Stimulated activated naive CD4-positive, alpha-beta T cell treated with Interleukin-2 at 50 U/mL for 16 hours (primary cell): ENCODE data around the gene YPEL1.

ENCODE experiments used
- DNase-seq: peaks from one replicate; lab custom pipeline; 2025; lab: John Stamatoyannopoulos, UW

YPEL1 gene

DNA sequence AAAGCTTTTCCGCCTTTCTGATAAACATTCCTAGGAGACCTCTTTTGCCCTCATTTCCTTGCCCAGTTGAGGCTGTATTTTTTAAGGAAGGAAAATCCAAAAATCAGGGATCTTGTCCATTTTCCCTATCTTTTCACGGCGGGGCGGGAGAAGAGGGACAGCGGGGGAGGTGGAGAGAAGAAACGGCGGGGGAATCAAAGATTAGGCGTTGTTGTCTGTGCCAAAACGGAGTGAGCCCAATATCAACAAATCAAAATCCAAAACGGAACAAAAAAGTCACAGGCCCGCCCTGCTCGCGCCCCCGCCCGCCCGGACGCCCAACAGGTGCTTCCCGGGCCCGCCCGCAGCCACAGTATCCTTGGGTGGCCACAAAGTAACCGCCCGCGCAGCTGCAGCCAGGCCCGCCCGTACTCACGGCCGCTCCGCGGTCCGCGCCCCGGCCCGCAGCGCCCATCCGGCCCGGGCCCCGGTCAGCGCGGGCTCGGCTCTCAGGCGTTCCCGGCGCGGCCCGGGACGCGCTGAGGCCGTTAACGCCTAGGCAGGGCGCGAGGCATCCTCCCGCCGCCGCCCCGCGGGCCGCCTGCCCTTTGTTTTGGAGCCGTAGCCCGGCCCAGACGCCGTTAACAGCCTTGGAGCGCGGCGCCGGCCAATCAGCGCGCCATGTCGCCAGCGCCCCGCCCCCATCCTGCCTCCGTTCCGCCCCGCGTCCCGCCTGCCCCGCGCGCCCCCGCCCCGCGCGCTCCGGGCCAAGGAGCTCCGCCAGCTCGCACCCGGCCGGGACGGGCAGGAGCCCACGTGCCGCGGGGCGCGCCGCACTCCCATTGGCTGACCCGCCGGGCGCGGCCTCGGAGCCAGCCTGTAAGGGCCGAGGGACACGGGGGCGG is at the start of gene YPEL1:
Gene YPEL1, minus strand, starts transcription at position 595 of the 884 bp plus-strand sequence. CDS start 25,050 bp downstream, outside the sequence.
- DNase-seq: peak; percentile 93

GRCh38 chr22:21780259-21780658 is 44.7 kb upstream of the YPEL1 start:
- DNase-seq: no peak

- DNase-seq: no peak
Measured at GRCh38 chr22:21779444-21779843, 43.9 kb upstream of the YPEL1 start.

DNA sequence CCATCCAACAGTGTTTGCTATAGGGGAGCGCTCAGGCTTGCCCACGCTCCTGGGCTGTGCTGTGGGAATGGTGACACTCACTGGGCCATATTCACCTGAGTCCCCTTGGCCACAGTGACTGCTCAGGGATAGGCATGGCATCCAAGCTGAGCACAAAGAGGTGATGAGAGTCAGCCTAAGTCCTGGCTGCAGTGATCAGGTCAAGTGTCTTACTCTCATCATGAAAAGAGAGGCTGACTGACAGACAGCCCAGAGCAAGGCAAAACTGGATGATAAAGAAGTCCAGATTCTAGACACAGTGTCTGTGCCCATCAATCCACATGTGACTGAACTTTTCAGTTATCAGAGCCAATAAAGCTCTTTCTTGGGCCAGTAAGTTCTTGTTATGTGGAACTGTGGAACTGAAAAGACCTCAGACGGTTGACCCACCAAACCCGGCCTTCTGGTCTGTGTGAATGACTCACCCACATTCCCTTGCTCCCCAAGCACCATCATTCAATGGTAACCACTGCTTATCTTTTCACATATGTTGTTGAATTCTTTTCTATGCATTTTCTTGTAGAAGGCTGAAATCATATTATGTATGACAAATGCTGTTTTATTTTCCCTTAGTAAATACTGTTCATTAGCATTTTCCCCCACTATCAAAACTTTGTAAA is 43.2 kb upstream of the YPEL1 start:
- DNase-seq: no peak

DNA sequence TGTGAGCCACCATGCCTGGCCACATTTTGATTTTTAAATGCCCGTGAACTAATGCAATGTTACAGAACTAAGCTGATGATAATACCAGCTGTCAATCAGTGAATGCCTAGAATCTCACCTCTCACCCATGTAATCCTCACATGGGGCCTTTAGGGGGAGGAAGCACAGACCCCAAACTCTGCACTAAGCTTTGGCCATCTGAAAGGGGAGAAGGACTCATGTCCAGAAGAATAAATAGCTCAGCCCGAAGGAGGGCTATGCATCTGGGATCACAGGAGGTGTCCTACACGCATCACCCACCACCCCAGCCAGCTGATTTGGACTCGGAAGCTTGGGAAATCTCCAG is 36.0 kb upstream of the YPEL1 start:
- no peak for DNase-seq

- no peak for DNase-seq
Measured at GRCh38 chr22:21768435-21768834, 32.8 kb upstream of the YPEL1 start.

DNA sequence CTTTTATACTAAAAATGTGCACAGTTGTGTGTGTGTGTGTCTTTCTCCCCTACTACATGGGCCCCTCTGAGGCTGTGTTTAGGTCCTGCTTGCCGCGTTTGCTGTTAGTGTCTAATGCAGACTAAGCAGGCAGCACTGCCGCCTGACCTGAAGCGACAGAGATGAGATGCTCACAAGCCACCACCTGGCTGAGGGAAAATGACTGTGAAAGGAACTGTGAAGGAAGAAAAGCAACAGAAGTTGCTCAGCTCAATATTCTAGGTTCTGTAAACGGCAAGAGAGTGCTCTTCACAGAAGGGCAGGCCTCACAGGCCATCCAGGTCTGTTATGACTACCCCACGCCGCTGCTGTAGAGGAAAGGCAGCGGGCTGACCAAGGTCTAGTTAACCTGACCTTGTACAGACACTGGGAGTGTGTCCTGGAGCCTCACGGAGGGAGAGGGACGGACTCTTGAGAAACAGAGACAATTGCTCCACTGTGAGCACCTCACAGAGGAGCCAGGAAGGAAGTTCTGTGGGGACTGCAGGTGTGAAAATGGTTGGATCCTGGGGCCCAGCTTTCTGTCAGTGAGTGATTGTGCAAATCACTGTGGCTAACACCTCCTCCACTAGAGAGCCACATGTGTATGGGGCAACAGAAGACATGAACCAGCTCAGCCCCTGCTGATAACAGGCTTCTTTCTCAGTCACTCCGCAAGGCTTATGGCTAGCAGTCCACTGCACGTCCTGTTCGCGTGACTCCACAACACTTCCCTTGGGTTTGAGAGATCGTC is 31.3 kb upstream of the YPEL1 start:
- DNase-seq: peak; percentile 66

- no peak for DNase-seq
Measured at GRCh38 chr22:21765909-21766529, 30.4 kb upstream of the YPEL1 start.

GRCh38 chr22:21764038-21764804 is 28.6 kb upstream of the YPEL1 start:
- peak; percentile 23 for DNase-seq

DNA sequence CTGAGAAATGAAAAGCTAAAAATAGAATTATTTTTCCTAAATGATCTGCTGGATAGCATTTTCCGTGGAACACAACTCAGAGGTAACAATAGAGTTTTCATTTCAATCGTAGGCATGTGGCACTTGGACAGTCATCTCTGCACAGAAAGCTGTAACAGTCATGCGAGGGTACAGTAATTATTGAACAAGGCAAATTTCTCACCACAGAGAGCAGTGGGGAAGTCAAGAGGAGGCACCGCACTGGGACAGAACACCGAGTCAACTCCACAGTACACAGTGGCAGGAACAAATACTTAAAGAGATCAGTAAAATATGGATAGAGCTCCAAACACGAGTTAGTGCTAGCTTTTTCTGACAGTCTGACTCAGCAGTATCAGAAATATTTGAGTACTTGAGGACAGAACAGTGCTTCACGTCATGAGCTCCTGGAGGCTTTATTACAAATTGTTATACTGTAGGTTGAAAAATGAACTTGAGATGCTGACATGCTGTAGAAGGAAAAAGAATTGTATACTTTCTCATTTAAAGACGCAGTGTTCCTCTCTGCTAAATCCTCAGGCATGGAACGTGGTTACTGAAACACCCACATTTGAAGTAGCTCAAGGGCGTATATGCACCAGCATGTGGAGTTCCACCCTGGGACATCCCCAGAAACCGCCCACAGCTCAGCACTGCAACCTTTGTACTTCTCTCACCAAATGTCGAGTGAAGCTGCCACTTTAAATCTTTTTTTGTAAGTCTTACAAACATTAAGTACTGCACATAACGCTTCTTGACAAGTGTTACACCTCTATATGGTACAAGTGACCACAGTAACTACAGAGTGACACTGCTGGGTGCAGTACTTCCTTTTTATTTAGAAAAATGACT is 27.4 kb upstream of the YPEL1 start:
- peak; percentile 57 for DNase-seq

- no peak for DNase-seq
Measured at GRCh38 chr22:21761994-21762680, 26.5 kb upstream of the YPEL1 start.

DNA sequence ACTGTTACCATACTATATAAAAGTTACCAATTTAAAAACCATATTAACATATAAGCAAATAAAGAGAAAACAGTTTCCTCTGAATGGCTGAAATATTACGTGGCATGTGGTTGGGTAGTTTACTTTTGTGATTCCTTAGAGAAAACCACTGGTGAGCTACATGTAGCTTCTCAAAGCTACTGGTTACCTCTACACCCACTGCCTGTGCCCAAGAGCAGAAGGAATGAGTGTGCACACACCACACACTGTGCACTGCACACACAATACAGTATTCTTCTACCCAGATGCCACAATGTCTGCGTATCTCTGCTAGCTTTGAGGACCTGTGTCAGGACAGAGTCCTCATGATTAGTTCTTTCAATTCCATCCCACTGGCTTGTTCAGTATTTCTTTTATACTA is 25.5 kb upstream of the YPEL1 start:
- DNase-seq: peak; percentile 36

DNA sequence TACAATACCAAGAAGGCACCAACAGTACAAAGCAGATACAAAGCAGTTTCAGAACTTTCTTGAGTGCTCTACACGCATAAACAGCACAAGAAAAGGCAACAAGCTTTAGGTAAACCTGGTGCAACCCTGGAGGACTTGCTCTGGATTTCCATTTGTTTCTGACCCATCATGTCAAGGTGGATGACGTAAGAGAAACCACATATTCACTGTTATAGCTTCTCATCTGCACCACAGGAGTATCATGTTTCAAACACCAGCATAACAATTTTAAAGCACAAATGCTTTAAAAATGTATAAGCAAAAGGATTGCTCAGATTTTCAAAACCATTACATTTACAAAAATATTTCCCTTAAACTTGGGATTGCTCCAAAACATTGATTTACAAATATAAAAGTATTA is 25.0 kb upstream of the YPEL1 start:
- no peak for DNase-seq

DNA sequence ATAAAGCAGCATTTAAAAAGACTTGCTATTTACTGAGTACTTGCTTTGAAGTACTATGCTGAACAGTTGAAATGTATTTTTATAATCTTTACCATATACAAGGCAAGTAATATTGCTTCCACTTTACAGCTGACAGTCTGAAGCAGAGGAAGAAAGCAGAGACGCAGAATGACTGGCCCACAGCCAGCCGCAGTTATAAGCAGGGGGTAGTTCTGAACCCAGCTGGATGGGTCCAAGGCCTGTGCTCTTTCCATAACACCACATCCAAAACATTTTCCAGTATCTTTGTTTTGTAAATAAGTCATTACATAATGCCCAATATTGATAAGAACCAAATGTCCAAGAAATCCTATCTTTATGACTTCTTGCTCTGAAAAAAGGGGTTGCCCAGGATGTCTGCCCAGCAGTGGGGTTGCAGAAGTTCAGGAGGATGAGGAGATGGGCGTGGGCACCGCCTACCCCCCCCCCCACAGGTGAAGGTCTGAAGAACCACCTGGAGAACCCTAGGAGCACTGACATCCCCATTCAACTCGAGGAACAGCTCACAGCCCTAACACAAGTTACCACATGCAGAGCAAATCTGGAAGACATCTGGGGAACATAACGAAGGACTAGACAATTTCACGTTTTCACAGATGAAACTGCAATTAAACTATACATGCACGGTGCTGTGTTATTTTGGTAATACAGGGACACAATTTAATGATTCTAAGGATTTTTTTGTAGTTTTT is 24.2 kb upstream of the YPEL1 start:
- DNase-seq: no peak

- DNase-seq: no peak
Measured at GRCh38 chr22:21759093-21759492, 23.5 kb upstream of the YPEL1 start.

DNA sequence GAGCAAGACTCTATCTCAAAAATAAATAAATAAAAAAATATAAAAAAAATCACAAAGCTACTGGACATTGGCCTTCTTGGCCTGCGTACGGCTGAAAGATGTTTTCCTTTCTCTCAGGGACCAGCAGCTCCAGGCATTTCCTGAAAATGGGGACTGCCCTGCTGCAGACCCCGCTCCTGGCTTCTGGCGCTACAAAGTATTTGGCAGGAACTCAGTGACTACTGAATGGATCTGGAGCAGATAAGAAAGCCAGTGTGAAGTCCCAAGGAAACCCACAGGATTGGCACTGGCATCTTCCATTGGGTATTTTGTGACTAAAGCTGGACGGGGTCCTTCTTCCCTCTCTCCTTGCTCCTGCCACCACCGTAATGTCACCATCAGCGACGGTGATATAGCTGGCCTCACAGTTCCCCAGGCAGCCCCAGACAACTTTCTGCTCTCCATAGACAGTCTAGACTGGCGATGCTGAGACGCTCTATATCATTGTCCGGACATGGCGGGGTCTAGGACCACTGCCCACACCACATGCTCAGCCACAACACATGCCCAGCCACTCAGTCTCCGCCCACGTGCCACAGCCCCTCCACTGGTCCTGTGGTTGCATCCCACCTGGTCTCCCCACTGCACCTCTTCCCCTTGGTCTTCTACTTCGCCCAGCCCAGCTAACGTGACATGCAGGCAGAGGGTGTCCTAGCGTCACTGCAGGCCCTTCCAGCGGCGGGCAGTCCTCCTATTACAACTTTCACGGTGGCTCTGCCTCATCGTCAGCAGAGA is 22.7 kb upstream of the YPEL1 start:
- DNase-seq: no peak

DNA sequence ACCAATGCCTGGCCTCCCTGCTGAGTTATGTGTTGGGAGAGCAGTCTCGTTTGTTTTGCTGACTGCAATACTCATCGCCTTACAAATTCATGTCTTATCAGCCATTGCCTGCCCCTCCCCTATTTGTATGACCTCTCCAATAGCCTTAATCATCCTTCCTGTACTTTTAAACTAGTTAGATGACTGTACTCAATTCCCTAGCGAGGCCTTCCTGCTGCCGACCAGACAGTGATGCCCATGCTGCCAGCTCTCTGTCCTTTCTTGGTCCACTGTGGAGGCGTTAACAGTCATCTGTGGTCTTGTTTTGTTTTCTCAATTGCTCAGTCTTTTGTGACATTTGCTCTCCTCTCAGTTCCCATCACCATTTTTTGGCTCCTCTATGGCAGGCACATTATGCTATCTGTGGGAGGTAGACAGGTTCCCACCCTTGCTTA is 20.3 kb upstream of the YPEL1 start:
- no peak for DNase-seq

DNA sequence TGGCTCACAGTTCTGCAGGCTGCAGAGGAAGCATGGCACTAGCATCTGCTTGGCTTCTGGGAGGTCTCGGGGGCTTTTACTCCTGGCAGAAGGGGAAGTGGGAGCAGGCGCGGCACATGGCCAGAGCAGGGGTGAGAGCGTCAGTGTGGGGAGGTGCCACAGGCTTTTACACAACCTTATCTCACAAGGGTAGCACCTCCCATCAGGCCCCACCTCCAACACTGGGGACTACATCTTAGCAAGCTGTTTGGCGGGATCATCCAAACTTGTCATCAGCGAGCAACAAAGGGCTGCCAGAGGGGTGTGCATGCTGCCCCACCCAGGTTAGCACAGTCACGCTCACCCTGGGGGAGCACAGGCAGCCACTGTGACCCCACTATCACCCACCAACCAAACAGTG is 18.9 kb upstream of the YPEL1 start:
- DNase-seq: no peak
